ENCODE measurements around the gene ANKRD6.

Gene ANKRD6

DNA sequence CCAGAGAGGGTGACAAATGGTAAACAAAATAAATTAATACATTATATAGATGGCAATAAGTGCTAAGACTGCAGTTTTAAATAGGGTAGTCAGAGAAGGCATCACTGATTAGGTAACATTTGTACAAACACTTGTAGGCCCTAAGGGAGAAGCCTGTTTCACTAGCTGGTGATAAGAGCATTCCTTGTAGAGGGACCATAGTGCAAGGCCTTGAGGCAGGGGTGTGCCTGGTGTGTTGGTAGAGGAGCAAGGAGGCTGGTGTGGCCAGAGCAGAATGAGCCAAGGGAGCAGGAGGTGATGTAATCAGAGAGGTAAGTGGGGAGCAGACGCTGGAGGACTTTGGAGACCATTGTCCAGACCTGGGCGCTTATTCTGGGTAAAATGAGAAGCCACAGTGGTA lies 70.7 kb downstream of the ANKRD6 start:
- TF ChIP-seq, protein P1, sequence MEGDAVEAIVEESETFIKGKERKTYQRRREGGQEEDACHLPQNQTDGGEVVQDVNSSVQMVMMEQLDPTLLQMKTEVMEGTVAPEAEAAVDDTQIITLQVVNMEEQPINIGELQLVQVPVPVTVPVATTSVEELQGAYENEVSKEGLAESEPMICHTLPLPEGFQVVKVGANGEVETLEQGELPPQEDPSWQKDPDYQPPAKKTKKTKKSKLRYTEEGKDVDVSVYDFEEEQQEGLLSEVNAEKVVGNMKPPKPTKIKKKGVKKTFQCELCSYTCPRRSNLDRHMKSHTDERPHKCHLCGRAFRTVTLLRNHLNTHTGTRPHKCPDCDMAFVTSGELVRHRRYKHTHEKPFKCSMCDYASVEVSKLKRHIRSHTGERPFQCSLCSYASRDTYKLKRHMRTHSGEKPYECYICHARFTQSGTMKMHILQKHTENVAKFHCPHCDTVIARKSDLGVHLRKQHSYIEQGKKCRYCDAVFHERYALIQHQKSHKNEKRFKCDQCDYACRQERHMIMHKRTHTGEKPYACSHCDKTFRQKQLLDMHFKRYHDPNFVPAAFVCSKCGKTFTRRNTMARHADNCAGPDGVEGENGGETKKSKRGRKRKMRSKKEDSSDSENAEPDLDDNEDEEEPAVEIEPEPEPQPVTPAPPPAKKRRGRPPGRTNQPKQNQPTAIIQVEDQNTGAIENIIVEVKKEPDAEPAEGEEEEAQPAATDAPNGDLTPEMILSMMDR (IDR thresholded peaks at IDR 0.05): no peak

DNA sequence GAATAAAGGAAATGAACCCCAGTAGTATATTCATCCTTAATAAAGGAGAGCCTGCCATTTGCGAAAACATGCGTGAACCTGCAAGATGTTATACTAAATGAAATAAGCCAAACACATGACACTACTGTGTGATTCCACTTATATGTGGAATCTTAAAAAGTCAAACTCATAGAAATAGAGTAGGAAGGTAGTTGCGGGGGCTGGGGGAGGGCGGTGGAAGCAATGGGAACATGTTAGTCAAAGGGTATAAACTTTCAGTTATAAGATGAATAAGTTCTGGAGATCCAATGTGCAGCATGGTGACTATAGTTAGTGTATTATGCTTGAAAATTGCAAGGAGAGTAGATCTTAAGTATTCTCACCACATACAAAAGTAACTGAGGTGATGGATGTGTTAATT lies 72.9 kb downstream of the ANKRD6 start:
- TF ChIP-seq, protein P1 (IDR thresholded peaks at IDR 0.05): no peak

DNA sequence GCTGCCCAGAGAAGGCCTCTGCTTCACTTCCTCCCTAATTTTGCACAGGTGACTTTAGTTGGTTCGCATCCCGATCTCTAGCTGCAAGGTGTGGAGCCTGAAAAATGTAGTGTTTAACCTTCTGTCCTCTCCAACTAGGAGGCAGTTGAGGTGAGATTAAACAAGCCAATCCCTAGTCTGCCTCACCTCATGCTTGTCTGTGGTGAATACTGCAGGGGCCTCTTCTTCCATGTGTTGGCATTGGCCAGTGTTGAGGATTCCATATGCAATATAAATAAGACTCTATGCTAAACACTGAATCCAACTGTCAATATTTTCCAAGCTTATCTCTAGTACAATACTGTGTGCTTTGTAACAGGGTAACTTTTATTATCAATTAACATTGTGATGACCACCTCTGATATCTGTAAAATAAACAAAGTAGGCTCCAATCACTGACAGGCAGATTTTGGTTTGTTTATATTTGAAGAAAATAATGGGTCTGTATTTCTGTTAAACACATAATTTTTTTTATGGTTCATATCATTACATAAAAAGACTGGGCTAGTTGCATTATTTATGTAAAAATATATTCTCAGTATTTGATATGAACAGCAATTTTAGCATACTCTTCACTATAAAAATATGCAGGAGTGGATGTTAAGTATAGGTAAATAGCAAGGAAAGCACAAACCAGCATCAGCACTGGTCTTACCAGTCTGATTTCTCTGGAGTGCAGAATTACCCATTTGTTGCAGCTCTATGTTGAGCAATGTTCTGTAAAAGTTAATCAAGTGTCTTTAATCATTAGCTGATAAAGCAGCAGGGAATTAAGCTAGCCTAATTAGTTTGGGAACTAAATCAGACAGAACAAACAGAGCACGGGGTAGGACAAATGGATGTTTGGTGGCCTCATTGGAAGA lies 74.0 kb downstream of the ANKRD6 start:
- TF ChIP-seq, protein P1 (IDR thresholded peaks at IDR 0.05): no peak

GRCh38 chr6:89508755-89509563 lies 76.0 kb downstream of the ANKRD6 start:
- TF ChIP-seq, protein P1 (IDR thresholded peaks at IDR 0.05): no peak

DNA sequence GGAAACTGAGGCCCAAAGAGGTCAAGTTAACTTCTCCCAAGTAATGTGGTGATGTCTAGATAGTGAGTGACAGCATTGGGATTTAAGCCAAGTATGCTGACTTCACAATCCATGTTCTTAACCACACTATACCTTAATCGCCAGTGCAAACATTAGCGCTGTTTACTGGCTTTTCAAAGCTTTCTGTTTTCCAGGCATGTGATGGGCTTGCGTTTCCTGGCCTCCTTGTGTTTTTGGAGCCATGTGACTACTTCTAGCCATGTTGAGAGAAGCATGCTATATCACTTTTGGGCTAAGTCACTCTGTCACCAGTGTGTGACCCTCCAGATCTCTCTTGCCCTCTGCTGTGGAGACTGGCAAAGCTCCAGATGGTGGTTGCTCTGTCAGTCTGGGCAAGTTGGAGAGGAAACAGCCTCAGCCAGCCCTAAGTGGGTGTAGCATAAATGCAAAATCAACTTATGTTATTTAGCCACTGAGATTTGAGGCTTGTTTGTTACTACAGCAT lies 76.9 kb downstream of the ANKRD6 start:
- TF ChIP-seq, protein P1 (IDR thresholded peaks at IDR 0.05): no peak

DNA sequence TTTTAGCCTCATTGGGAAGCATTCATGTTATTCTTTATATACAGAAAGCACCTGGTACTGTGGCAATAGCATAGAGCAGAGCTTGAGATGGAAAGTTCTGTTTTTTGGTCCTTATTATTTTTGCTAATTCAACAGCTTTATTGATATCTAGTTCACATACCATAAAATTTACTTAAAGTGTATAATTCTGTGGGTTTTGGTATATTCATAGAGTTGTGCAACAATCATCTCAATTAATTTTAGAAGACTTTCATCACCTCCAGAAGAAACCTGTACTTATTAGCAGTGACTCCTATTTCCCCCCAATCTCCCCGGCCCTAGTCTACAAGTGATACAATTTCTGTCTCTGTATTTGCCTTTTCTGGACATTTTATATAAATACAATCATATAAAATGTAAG lies 77.4 kb downstream of the ANKRD6 start:
- TF ChIP-seq, protein P1 (IDR thresholded peaks at IDR 0.05): no peak

GRCh38 chr6:89518352-89519055 lies 85.6 kb downstream of the ANKRD6 start:
- TF ChIP-seq, protein P1 (IDR thresholded peaks at IDR 0.05): no peak

Measured in LNCAP (cell line).